SK-N-SH (cell line): ENCODE data around the gene TPO. TPM values are rescaled to one million over a fixed set of nuclear protein-coding genes. Genes with fewer than 3 reads are reported as not detected.

Experiments used
- CTCF ChIA-PET: fragments of 300-600, 350-600 bp; formaldehyde crosslinking; extraction: SDS; loops from one replicate; lab custom pipeline; 2021; lab: Yijun Ruan, JAX
- POLR2A ChIA-PET: fragments of 350-600 bp; sonication (Branson Sonifier 250); formaldehyde crosslinking; extraction: SDS; loops from one replicate; lab custom pipeline; 2020; ENCODE audit warnings: antibody characterized with exemption, inconsistent platforms; lab: Yijun Ruan, JAX
- DNase-seq: peaks from one replicate; pipeline ENCODE4 v3.0.0; 2012
- H2AFZ ChIP-seq: fragments of 200-600 bp; sonication (generic); 2 replicates; pipeline ENCODE4 v1.8.1; 2016; ENCODE audit warnings: antibody characterized with exemption, mild to moderate bottlenecking, low read depth
- H3F3A ChIP-seq: fragments of 200-600 bp; sonication (generic); replicated peaks from 2 replicates; pipeline ENCODE3; 2016; ENCODE audit warnings: antibody characterized with exemption, mild to moderate bottlenecking; ENCODE audit not compliant: insufficient read depth
- H3K27ac ChIP-seq, 2 experiments: fragments of 200-500 bp in 1 of 2; fragments of 200-600 bp in 1 of 2; sonication (Bioruptor generic) in 1 of 2; sonication (generic), shearing (Covaris generic) in 1 of 2; 2 replicates each; pipeline versions ENCODE4 v1.5.1 to v1.6.1; 2014 to 2016; ENCODE audit warnings: low read depth in 2 of 2, inconsistent platforms in 1 of 2, low read length in 1 of 2, mild to moderate bottlenecking in 1 of 2, mixed read lengths in 1 of 2
- H3K27me3 ChIP-seq: fragments of 200-600 bp; sonication (generic), shearing (Covaris generic); 2 replicates; pipeline ENCODE4 v1.6.1; 2016; ENCODE audit warnings: mixed run types; ENCODE audit not compliant: insufficient read depth
- H3K36me3 ChIP-seq, 2 experiments: fragments of 200-500 bp in 1 of 2; fragments of 200-600 bp in 1 of 2; sonication (Bioruptor generic) in 1 of 2; sonication (generic) in 1 of 2; replicated peaks in 1 of 2; 2 replicates each; pipeline versions ENCODE3 to v1.5.1; 2014 to 2016; ENCODE audit warnings: low read length in 1 of 2, mild to moderate bottlenecking in 1 of 2; ENCODE audit not compliant: insufficient read depth in 2 of 2, control insufficient read depth in 1 of 2
- H3K4me1 ChIP-seq, 2 experiments: fragments of 200-500 bp in 1 of 2; fragments of 200-600 bp in 1 of 2; sonication (Bioruptor generic) in 1 of 2; sonication (generic), shearing (Covaris generic) in 1 of 2; 2 replicates each; pipeline versions ENCODE4 v1.5.1 to v1.6.1; 2014 to 2016; ENCODE audit warnings: low read depth in 1 of 2, low read length in 1 of 2, mixed run types in 1 of 2; ENCODE audit not compliant: insufficient read depth in 2 of 2, control insufficient read depth in 1 of 2
- H3K4me2 ChIP-seq: fragments of 200-600 bp; sonication (generic), shearing (Covaris generic); 2 replicates; pipeline ENCODE4 v1.6.1; 2017; ENCODE audit warnings: mixed run types
- H3K4me3 ChIP-seq, 2 experiments: fragments of 200-500 bp in 1 of 2; fragments of 200-600 bp in 1 of 2; sonication (Bioruptor generic) in 1 of 2; sonication (generic), shearing (Covaris generic) in 1 of 2; 2 replicates each; pipeline versions ENCODE4 v1.5.1 to v1.8.1; 2014 to 2016; ENCODE audit warnings: low read depth in 2 of 2, inconsistent platforms in 1 of 2, low read length in 1 of 2, mild to moderate bottlenecking in 1 of 2, mixed read lengths in 1 of 2, moderate library complexity in 1 of 2
- H3K79me2 ChIP-seq: fragments of 200-600 bp; sonication (generic); 2 replicates; pipeline ENCODE4 v1.8.1; 2017; ENCODE audit warnings: mild to moderate bottlenecking; ENCODE audit not compliant: insufficient read depth
- H3K9ac ChIP-seq: fragments of 200-600 bp; sonication (generic); 2 replicates; pipeline ENCODE4 v1.6.1; 2017; ENCODE audit warnings: mixed run types
- H3K9me2 ChIP-seq: fragments of 200-600 bp; sonication (generic); 2 replicates; pipeline ENCODE4 v1.6.1; 2017; ENCODE audit warnings: mixed run types
- H3K9me3 ChIP-seq: fragments of 200-600 bp; sonication (generic); 2 replicates; pipeline ENCODE4 v1.6.1; 2017; ENCODE audit warnings: mixed run types, mild to moderate bottlenecking, moderate library complexity
- H4K20me1 ChIP-seq: fragments of 200-600 bp; sonication (generic); 2 replicates; pipeline ENCODE4 v1.6.1; 2017; ENCODE audit warnings: mild to moderate bottlenecking, mixed run types; ENCODE audit not compliant: insufficient read depth
- ELF1 ChIP-seq: IDR thresholded peaks from 2 replicates; pipeline ENCODE4 v1.4.0; 2012
- FOXJ3 ChIP-seq: sonication (generic); formaldehyde crosslinking; IDR thresholded peaks from 2 replicates; pipeline ENCODE4 v1.5.1; 2020; ENCODE audit warnings: mild to moderate bottlenecking, missing genetic modification reagents
- FOXM1 ChIP-seq: IDR thresholded peaks from 2 replicates; pipeline ENCODE4 v1.4.0; 2012; ENCODE audit warnings: low read depth, mild to moderate bottlenecking
- NFIC ChIP-seq: IDR thresholded peaks from 2 replicates; pipeline ENCODE4 v1.4.0; 2012; ENCODE audit warnings: borderline replicate concordance
- PBX3 ChIP-seq: IDR thresholded peaks from 2 replicates; pipeline ENCODE4; 2012
- RCOR1 ChIP-seq: fragments of 150-350 bp; IDR thresholded peaks from 2 replicates; pipeline ENCODE4 v1.6.1; 2017; ENCODE audit warnings: antibody characterized with exemption, low read length
- REST ChIP-seq: IDR thresholded peaks from 2 replicates; pipeline ENCODE4 v1.6.1; 2012; ENCODE audit warnings: mild to moderate bottlenecking, low read depth, low read length, moderate library complexity
- SIN3A ChIP-seq: IDR thresholded peaks from 2 replicates; pipeline ENCODE4 v1.6.1; 2012; ENCODE audit warnings: low read depth, mild to moderate bottlenecking, low read length, moderate library complexity, borderline replicate concordance
- SMC3 ChIP-seq: IDR thresholded peaks from 2 replicates; pipeline ENCODE4 v1.6.1; 2012; ENCODE audit warnings: low read depth, low read length, improper control_type of control experiment
- TCF12 ChIP-seq: IDR thresholded peaks from 2 replicates; pipeline ENCODE4 v1.4.0; 2012
- TEAD4 ChIP-seq: IDR thresholded peaks from 2 replicates; pipeline ENCODE4 v1.4.0; 2012; ENCODE audit warnings: mild to moderate bottlenecking, borderline replicate concordance; ENCODE audit not compliant: insufficient read depth
- USF2 ChIP-seq: fragments of 150-350 bp; IDR thresholded peaks from 2 replicates; pipeline ENCODE4 v1.6.1; 2017; ENCODE audit warnings: antibody characterized with exemption, low read length, low read depth, borderline replicate concordance
- WGBS: methylation state at CpG from one replicate; pipeline ENCODE4 v1.1.6; 2017; ENCODE audit warnings: low lambda C conversion rate; 5-methylcytosine and 5-hydroxymethylcytosine counted together
- polyA plus RNA-seq, 3 experiments: library from polyadenylated mRNA; depleted of rRNA; stranded (reverse); fragments of >200 nt; gene quantifications; 2 replicates each; pipeline ENCODE4 v1.2.3, GENCODE V29; 2012

TPO gene
- polyA plus RNA-seq, 1 of the 3 experiments (the other 2 are of a cell fraction), result not detected

- no peak for TF ChIP-seq TCF12
- no peak for TF ChIP-seq FOXM1
- no peak for TF ChIP-seq SIN3A
- TF ChIP-seq TEAD4, result no peak
- TF ChIP-seq ELF1, result no peak
- TF ChIP-seq RCOR1, result no peak
- TF ChIP-seq SMC3, result no peak
- no peak for TF ChIP-seq NFIC
These were observed 135.8 kb downstream of the TPO start (continued) for GRCh38 chr2:1548910-1549673.

DNA sequence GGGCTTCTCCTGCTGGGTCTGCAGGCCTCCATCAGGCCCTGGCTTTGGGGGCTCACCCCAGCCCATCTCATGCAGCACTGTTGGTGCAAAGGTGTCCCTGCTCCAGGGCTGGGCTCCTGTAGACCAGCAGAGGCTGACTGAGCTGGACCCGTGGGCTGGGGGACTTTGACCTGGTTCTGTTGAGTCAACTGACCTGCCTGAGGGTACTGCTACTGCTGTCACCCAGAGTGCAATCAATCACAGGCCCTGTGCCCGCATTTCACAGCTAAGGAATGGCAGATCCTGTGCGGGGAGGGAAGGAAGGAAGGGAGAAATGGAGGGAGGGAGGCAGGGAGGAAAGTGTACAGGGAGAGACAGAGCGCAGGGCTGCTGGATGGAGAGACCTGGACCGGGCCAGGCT lies 136.8 kb downstream of the TPO start:
- POLR2A ChIA-PET, result no interaction called here

More for the DNA sequence above, 136.8 kb downstream of the TPO start:
- H3K4me2 ChIP-seq, result no peak overlapping the region
- H3K4me3 ChIP-seq, result no peak overlapping the region
- H3K36me3 ChIP-seq, result no peaks in the 10 kb centered on the region
- no peaks in the 10 kb centered on the region for H4K20me1 ChIP-seq
- H3K27ac ChIP-seq, result no peak overlapping the region
- H2AFZ ChIP-seq, result no peak overlapping the region
- no peaks in the 10 kb centered on the region for H3K9me2 ChIP-seq
- no peaks in the 10 kb centered on the region for H3F3A ChIP-seq
- H3K27me3 ChIP-seq, result no peaks in the 10 kb centered on the region
- 57% methylated on average over 5 of the region's 5 CpGs for WGBS
- TF ChIP-seq USF2 (no peak), FOXJ3 (CRISPR knock-in tag) (no peak), REST (no peak), TCF12 (no peak), PBX3 (no peak)
- TF ChIP-seq, all 33 proteins: peak for 0
- peaks cover 0 to 21% of the 10 kb centered on the region in 2 experiments; a peak in 1 of 4 replicates for H3K4me1 ChIP-seq
- CTCF ChIA-PET, result interaction anchor here (0.6 to 7.6 kb wide), 99 partner anchors 9 to 1020 kb away, joined by 3 to 122 read pairs (median 5); partner anchors contain the start of gene SNTG2
- no peak for DNase-seq
- no peaks in the 10 kb centered on the region for H3K79me2 ChIP-seq
- H3K9ac ChIP-seq, result no peak overlapping the region
- no peaks in the 10 kb centered on the region for H3K9me3 ChIP-seq
